Natural killer cell (primary cell): ENCODE measurements around the gene SEC14L5. TPM values are rescaled to one million over a fixed set of nuclear protein-coding genes. Genes with fewer than 3 reads are reported as not detected.

ENCODE experiments used
- ATAC-seq, 3 donors: fragments of 150-1000 bp in 2 of 3; fragments of 200-7000 bp in 1 of 3; cut with Tn5 transposase; 1 replicate in 1 of 3; 2 replicates in 2 of 3; pipeline ENCODE4 v1.10.0; 2021; ENCODE audit warnings: mild to moderate bottlenecking in 2 of 3, moderate library complexity in 2 of 3
- DNase-seq, 2 donors: peaks; one replicate each; pipeline versions ENCODE4 v3.0.0 to v3.0.0-alpha.2; 2013 to 2021; ENCODE audit warnings: mixed read lengths in 1 of 2
- H3K27ac ChIP-seq: one replicate; pipeline ENCODE4 v1.5.1; 2013; ENCODE audit warnings: mild to moderate bottlenecking, low read length
- H3K27me3 ChIP-seq: one replicate; pipeline ENCODE4 v1.6.1; 2013; ENCODE audit warnings: low read length; ENCODE audit not compliant: control insufficient read depth, insufficient read depth
- H3K36me3 ChIP-seq: one replicate; pipeline ENCODE4 v1.6.1; 2013; ENCODE audit warnings: low read length; ENCODE audit not compliant: control insufficient read depth, insufficient read depth
- H3K4me1 ChIP-seq: one replicate; pipeline ENCODE4 v1.6.1; 2013; ENCODE audit warnings: low read length; ENCODE audit not compliant: control insufficient read depth, insufficient read depth
- H3K4me3 ChIP-seq: one replicate; pipeline ENCODE4 v1.5.1; 2013; ENCODE audit warnings: low read length
- H3K9me3 ChIP-seq: one replicate; pipeline ENCODE4 v1.6.1; 2013; ENCODE audit warnings: low read length; ENCODE audit not compliant: control insufficient read depth, insufficient read depth
- H3K27ac Mint-ChIP-seq, 2 donors: one replicate each; pipeline ENCODE4 v1.8.0; 2022; ENCODE audit warnings: mild to moderate bottlenecking in 2 of 2, mixed read lengths in 2 of 2, moderate library complexity in 1 of 2
- H3K27me3 Mint-ChIP-seq, 2 donors: one replicate each; pipeline ENCODE4 v1.8.0; 2022; ENCODE audit warnings: low read depth in 2 of 2, mixed read lengths in 2 of 2
- H3K36me3 Mint-ChIP-seq: one replicate; pipeline ENCODE4 v1.8.0; 2022; ENCODE audit warnings: mixed read lengths
- H3K4me1 Mint-ChIP-seq, 2 donors: one replicate each; pipeline ENCODE4 v1.8.0; 2022; ENCODE audit warnings: mixed read lengths in 2 of 2
- H3K4me3 Mint-ChIP-seq: one replicate; pipeline ENCODE4 v1.8.0; 2022; ENCODE audit warnings: mild to moderate bottlenecking, moderate library complexity, mixed read lengths
- H3K9me3 Mint-ChIP-seq, 2 donors: one replicate each; pipeline ENCODE4 v1.8.0; 2022; ENCODE audit warnings: mixed read lengths in 2 of 2
- CTCF ChIP-seq: fragments of 200-600 bp; IDR thresholded peaks from one replicate; pipeline ENCODE4 v1.8.0; 2022; ENCODE audit warnings: antibody characterized with exemption
- WGBS: methylation state at CpG from one replicate; pipeline ENCODE4 v1.1.7; 2013; ENCODE audit warnings: missing lambda C conversion rate; ENCODE audit not compliant: insufficient coverage; 5-methylcytosine and 5-hydroxymethylcytosine counted together
- intact Hi-C: fragments of 100-400 bp; cut with micrococcal nuclease; formaldehyde crosslinking; loops from one replicate; pipeline ENCODE4 v1.14.2; 2022
- total RNA-seq, 4 donors: library from RNA; stranded (reverse); fragments of 120-200 nt in 1 of 4; gene quantifications; one replicate each; pipeline versions ENCODE4 v1.2.3 to v1.2.4, GENCODE V29; 2013 to 2022

Gene SEC14L5
- total RNA-seq, 3 donors from 2014 or later (not counting 1 experiment from before 2014, with no cell fraction given): 0.27 to 1.1 (median 0.93) TPM

GRCh38 chr16:4913774-4914525 is 44.2 kb upstream of the SEC14L5 start:
- H3K4me1 ChIP-seq: no peaks in the 10 kb centered on the region
- Mint-ChIP-seq H3K4me1 (no peaks in the 10 kb centered on the region), H3K4me3 (no peak overlapping the region), H3K27ac (no peak overlapping the region), H3K27me3 (no peaks in the 10 kb centered on the region), H3K9me3 (no peaks in the 10 kb centered on the region), H3K36me3 (no peaks in the 10 kb centered on the region)
- no peaks in the 10 kb centered on the region for H3K27me3 ChIP-seq
- H3K36me3 ChIP-seq: no peaks in the 10 kb centered on the region
- DNase-seq: no peak
- no peak for TF ChIP-seq CTCF
- no peak overlapping the region for H3K27ac ChIP-seq
- 89% methylated on average over 15 of the region's 15 CpGs for WGBS
- intact Hi-C loops: no loop called here
- no peak overlapping the region for H3K4me3 ChIP-seq
- ATAC-seq: no peak
- no peaks in the 10 kb centered on the region for H3K9me3 ChIP-seq

GRCh38 chr16:4914528-4915225 is 43.5 kb upstream of the SEC14L5 start:
- Mint-ChIP-seq H3K36me3 (no peaks in the 10 kb centered on the region), H3K27ac (no peak overlapping the region), H3K4me1 (no peaks in the 10 kb centered on the region), H3K9me3 (no peaks in the 10 kb centered on the region), H3K4me3 (no peak overlapping the region), H3K27me3 (no peaks in the 10 kb centered on the region)
- 91% methylated on average over 5 of the region's 7 CpGs for WGBS
- no peak overlapping the region for H3K27ac ChIP-seq
- no peaks in the 10 kb centered on the region for H3K4me1 ChIP-seq
- intact Hi-C loops: no loop called here
- TF ChIP-seq CTCF: no peak
- H3K9me3 ChIP-seq: no peaks in the 10 kb centered on the region
- DNase-seq: no peak
- no peaks in the 10 kb centered on the region for H3K27me3 ChIP-seq
- ATAC-seq: no peak
- no peaks in the 10 kb centered on the region for H3K36me3 ChIP-seq
- no peak overlapping the region for H3K4me3 ChIP-seq

- DNase-seq (no peak), ATAC-seq (no peak)
- Histone ChIP-seq H3K4me3 (no peak overlapping the region), H3K36me3 (no peaks in the 10 kb centered on the region), H3K27ac (no peak overlapping the region), H3K9me3 (no peaks in the 10 kb centered on the region), H3K4me1 (no peaks in the 10 kb centered on the region), H3K27me3 (no peaks in the 10 kb centered on the region)
- WGBS: 61% methylated on average over 9 of the region's 11 CpGs
- Mint-ChIP-seq H3K27ac (no peak overlapping the region), H3K36me3 (no peaks in the 10 kb centered on the region), H3K4me1 (no peaks in the 10 kb centered on the region), H3K4me3 (no peak overlapping the region), H3K27me3 (no peaks in the 10 kb centered on the region), H3K9me3 (no peaks in the 10 kb centered on the region)
- no peak for TF ChIP-seq CTCF
- intact Hi-C loops: no loop called here
Measured at GRCh38 chr16:4915226-4915761, 42.8 kb upstream of the SEC14L5 start.
